ENCODE data around the gene SLC12A3. TPM values are rescaled to one million over a fixed set of nuclear protein-coding genes. Genes with fewer than 3 reads are reported as not detected.

The SLC12A3 gene
- total and polyA plus RNA-seq, 4 experiments from 2014 or later = not detected

GRCh38 chr16:56877486-56878182, 12.6 kb downstream of the SLC12A3 start:
- Mint-ChIP-seq H3K4me3 (no peak overlapping the region), H3K27me3 (no peaks in the 10 kb centered on the region), H3K36me3 (no peaks in the 10 kb centered on the region), H3K4me1 (no peaks in the 10 kb centered on the region), H3K9me3 (no peaks in the 10 kb centered on the region), H3K27ac (no peak overlapping the region)
- ChIA-PET CTCF (ENCODE audit: partially characterized antibody) (interaction anchor here (0.7 kb wide), 1 partner anchor 10 kb away, joined by 4 read pairs; no protein-coding TSS in a partner anchor), POLR2A (ENCODE audit: partially characterized antibody) (no interaction called here)
- Histone ChIP-seq H3K4me1 (ENCODE audit: insufficient read depth, low read length) (no peaks in the 10 kb centered on the region), H3K4me3 (ENCODE audit: low read length in 2 of 2) (no peak overlapping the region), H3K27ac (ENCODE audit: low read depth, low read length) (no peak overlapping the region), H3K9me3 (ENCODE audit: control insufficient read depth in 1 of 2, low read length in 2 of 2) (no peaks in the 10 kb centered on the region), H3K27me3 (ENCODE audit: insufficient read depth, low read length) (no peaks in the 10 kb centered on the region), H3K36me3 (ENCODE audit: insufficient read depth, low read length) (no peaks in the 10 kb centered on the region)
- intact Hi-C loops (cut with micrococcal nuclease) = no loop called here
- DNase-seq = no peak

GRCh38 chr16:56878282-56878854, 13.4 kb downstream of the SLC12A3 start:
- no peak for DNase-seq
- no peaks in the 10 kb centered on the region for H3K27me3 Mint-ChIP-seq
- H3K27ac Mint-ChIP-seq = no peak overlapping the region
- H3K4me1 Mint-ChIP-seq = no peaks in the 10 kb centered on the region
- Histone ChIP-seq H3K36me3 (ENCODE audit: insufficient read depth, low read length) (no peaks in the 10 kb centered on the region), H3K4me1 (ENCODE audit: insufficient read depth, low read length) (no peaks in the 10 kb centered on the region), H3K27me3 (ENCODE audit: insufficient read depth, low read length) (no peaks in the 10 kb centered on the region), H3K4me3 (ENCODE audit: low read length in 2 of 2) (no peak overlapping the region), H3K27ac (ENCODE audit: low read depth, low read length) (no peak overlapping the region), H3K9me3 (ENCODE audit: control insufficient read depth in 1 of 2, low read length in 2 of 2) (no peaks in the 10 kb centered on the region)
- H3K36me3 Mint-ChIP-seq = no peaks in the 10 kb centered on the region
- no peaks in the 10 kb centered on the region for H3K9me3 Mint-ChIP-seq
- ChIA-PET POLR2A (ENCODE audit: partially characterized antibody) (no interaction called here), CTCF (ENCODE audit: partially characterized antibody) (interaction anchor here (2.4 kb wide), 1 partner anchor 11 kb away, joined by 12 read pairs; no protein-coding TSS in a partner anchor)
- intact Hi-C loops (cut with micrococcal nuclease) = no loop called here
- no peak overlapping the region for H3K4me3 Mint-ChIP-seq

GRCh38 chr16:56879276-56879675, 14.3 kb downstream of the SLC12A3 start:
- POLR2A ChIA-PET (ENCODE audit: partially characterized antibody) = no interaction called here

GRCh38 chr16:56880176-56880575, 15.2 kb downstream of the SLC12A3 start:
- Mint-ChIP-seq H3K9me3 (no peaks in the 10 kb centered on the region), H3K27ac (no peak overlapping the region), H3K4me3 (no peak overlapping the region), H3K4me1 (no peaks in the 10 kb centered on the region), H3K27me3 (no peaks in the 10 kb centered on the region), H3K36me3 (no peaks in the 10 kb centered on the region)
- no peak for DNase-seq
- Histone ChIP-seq H3K4me3 (ENCODE audit: low read length in 2 of 2) (no peak overlapping the region), H3K9me3 (ENCODE audit: control insufficient read depth in 1 of 2, low read length in 2 of 2) (no peaks in the 10 kb centered on the region), H3K4me1 (ENCODE audit: insufficient read depth, low read length) (no peaks in the 10 kb centered on the region), H3K36me3 (ENCODE audit: insufficient read depth, low read length) (no peaks in the 10 kb centered on the region), H3K27me3 (ENCODE audit: insufficient read depth, low read length) (no peaks in the 10 kb centered on the region), H3K27ac (ENCODE audit: low read depth, low read length) (no peak overlapping the region)
- POLR2A ChIA-PET (ENCODE audit: partially characterized antibody) = no interaction called here
- CTCF ChIA-PET (ENCODE audit: partially characterized antibody) = interaction anchor here (2.4 kb wide), 1 partner anchor 13 kb away, joined by 12 read pairs; no protein-coding TSS in a partner anchor
- intact Hi-C loops (cut with micrococcal nuclease) = no loop called here

More at GRCh38 chr16:56879276-56879675, 14.3 kb downstream of the SLC12A3 start:
- CTCF ChIA-PET (ENCODE audit: partially characterized antibody) = interaction anchor here (2.4 kb wide), 1 partner anchor 12 kb away, joined by 12 read pairs; no protein-coding TSS in a partner anchor
- no peak overlapping the region for H3K27ac Mint-ChIP-seq
- Histone ChIP-seq H3K27ac (ENCODE audit: low read depth, low read length) (no peak overlapping the region), H3K36me3 (ENCODE audit: insufficient read depth, low read length) (no peaks in the 10 kb centered on the region), H3K9me3 (ENCODE audit: control insufficient read depth in 1 of 2, low read length in 2 of 2) (no peaks in the 10 kb centered on the region), H3K27me3 (ENCODE audit: insufficient read depth, low read length) (no peaks in the 10 kb centered on the region), H3K4me3 (ENCODE audit: low read length in 2 of 2) (no peak overlapping the region), H3K4me1 (ENCODE audit: insufficient read depth, low read length) (no peaks in the 10 kb centered on the region)
- no peaks in the 10 kb centered on the region for H3K9me3 Mint-ChIP-seq
- no peak overlapping the region for H3K4me3 Mint-ChIP-seq
- H3K4me1 Mint-ChIP-seq = no peaks in the 10 kb centered on the region
- no peak for DNase-seq
- no peaks in the 10 kb centered on the region for H3K27me3 Mint-ChIP-seq
- intact Hi-C loops (cut with micrococcal nuclease) = no loop called here
- no peaks in the 10 kb centered on the region for H3K36me3 Mint-ChIP-seq

- Mint-ChIP-seq H3K9me3 (no peaks in the 10 kb centered on the region), H3K4me1 (no peaks in the 10 kb centered on the region), H3K4me3 (no peak overlapping the region), H3K36me3 (no peaks in the 10 kb centered on the region), H3K27me3 (no peaks in the 10 kb centered on the region), H3K27ac (peak overlapping the region in 1 of 7 donors; percentile 48)
- no peaks in the 10 kb centered on the region for H3K27me3 ChIP-seq (ENCODE audit: insufficient read depth, low read length)
- ChIA-PET POLR2A (ENCODE audit: partially characterized antibody) (no interaction called here), CTCF (ENCODE audit: partially characterized antibody) (no interaction called here)
- no peak for DNase-seq
- no peak overlapping the region for H3K27ac ChIP-seq (ENCODE audit: low read depth, low read length)
- no peak overlapping the region for H3K4me3 ChIP-seq (ENCODE audit: low read length in 2 of 2)
- H3K36me3 ChIP-seq (ENCODE audit: insufficient read depth, low read length) = no peaks in the 10 kb centered on the region
- no peaks in the 10 kb centered on the region for H3K4me1 ChIP-seq (ENCODE audit: insufficient read depth, low read length)
- intact Hi-C loops (cut with micrococcal nuclease) = no loop called here
- no peaks in the 10 kb centered on the region for H3K9me3 ChIP-seq (ENCODE audit: control insufficient read depth in 1 of 2, low read length in 2 of 2)
These were observed 15.7 kb downstream of the SLC12A3 start for GRCh38 chr16:56880685-56881084.

- Histone ChIP-seq H3K4me1 (ENCODE audit: insufficient read depth, low read length) (no peaks in the 10 kb centered on the region), H3K27ac (ENCODE audit: low read depth, low read length) (no peak overlapping the region), H3K36me3 (ENCODE audit: insufficient read depth, low read length) (no peaks in the 10 kb centered on the region), H3K27me3 (ENCODE audit: insufficient read depth, low read length) (no peaks in the 10 kb centered on the region), H3K9me3 (ENCODE audit: control insufficient read depth in 1 of 2, low read length in 2 of 2) (no peaks in the 10 kb centered on the region), H3K4me3 (ENCODE audit: low read length in 2 of 2) (no peak overlapping the region)
- H3K27me3 Mint-ChIP-seq = no peaks in the 10 kb centered on the region
- H3K4me1 Mint-ChIP-seq = no peaks in the 10 kb centered on the region
- intact Hi-C loops (cut with micrococcal nuclease) = no loop called here
- ChIA-PET POLR2A (ENCODE audit: partially characterized antibody) (no interaction called here), CTCF (ENCODE audit: partially characterized antibody) (no interaction called here)
- no peaks in the 10 kb centered on the region for H3K36me3 Mint-ChIP-seq
- no peaks in the 10 kb centered on the region for H3K9me3 Mint-ChIP-seq
- no peak for DNase-seq
- no peak overlapping the region for H3K4me3 Mint-ChIP-seq
- H3K27ac Mint-ChIP-seq = no peak overlapping the region
These were observed 17.2 kb downstream of the SLC12A3 start for GRCh38 chr16:56882077-56882800.

- intact Hi-C loops (cut with micrococcal nuclease) = no loop called here
These were observed 18.6 kb downstream of the SLC12A3 start for GRCh38 chr16:56883586-56883985.

More at GRCh38 chr16:56883586-56883985, 18.6 kb downstream of the SLC12A3 start:
- POLR2A ChIA-PET (ENCODE audit: partially characterized antibody) = no interaction called here
- H3K27ac ChIP-seq (ENCODE audit: low read depth, low read length) = no peak overlapping the region
- Mint-ChIP-seq H3K27me3 (no peaks in the 10 kb centered on the region), H3K4me3 (no peak overlapping the region), H3K4me1 (no peaks in the 10 kb centered on the region), H3K9me3 (no peaks in the 10 kb centered on the region), H3K27ac (no peak overlapping the region), H3K36me3 (no peaks in the 10 kb centered on the region)
- H3K36me3 ChIP-seq (ENCODE audit: insufficient read depth, low read length) = no peaks in the 10 kb centered on the region
- H3K9me3 ChIP-seq (ENCODE audit: control insufficient read depth in 1 of 2, low read length in 2 of 2) = no peaks in the 10 kb centered on the region
- H3K4me1 ChIP-seq (ENCODE audit: insufficient read depth, low read length) = no peaks in the 10 kb centered on the region
- DNase-seq = no peak
- H3K27me3 ChIP-seq (ENCODE audit: insufficient read depth, low read length) = no peaks in the 10 kb centered on the region
- CTCF ChIA-PET (ENCODE audit: partially characterized antibody) = interaction anchor here (1.0 kb wide), 1 partner anchor 17 kb away, joined by 3 read pairs; no protein-coding TSS in a partner anchor
- H3K4me3 ChIP-seq (ENCODE audit: low read length in 2 of 2) = no peak overlapping the region

Data from CD4-positive, alpha-beta memory T cell (primary cell).